BJ (cell line): ENCODE measurements around the gene IWS1. TPM values are rescaled to one million over a fixed set of nuclear protein-coding genes. Genes with fewer than 3 reads are reported as not detected.

Source experiments
- CTCF ChIA-PET: fragments of 350-600 bp; formaldehyde crosslinking; extraction: SDS; loops from one replicate; lab custom pipeline; 2021; ENCODE audit warnings: antibody characterized with exemption, inconsistent platforms; lab: Yijun Ruan, JAX
- POLR2A ChIA-PET: fragments of 300-600 bp; sonication (Branson Sonifier 250); formaldehyde crosslinking; extraction: SDS; loops from one replicate; lab custom pipeline; 2021; ENCODE audit warnings: antibody characterized with exemption; lab: Charles Lee
- DNase-seq: peaks from one replicate; pipeline ENCODE4 v3.0.0-alpha.2; 2011; ENCODE audit warnings: low read depth
- H3K27me3 ChIP-seq: 2 replicates; pipeline ENCODE4 v1.6.0; 2011; ENCODE audit warnings: low read length; ENCODE audit not compliant: control insufficient read depth, insufficient read depth
- H3K36me3 ChIP-seq: 2 replicates; pipeline ENCODE4 v1.5.1; 2011; ENCODE audit warnings: low read length; ENCODE audit not compliant: control insufficient read depth, insufficient read depth
- H3K4me3 ChIP-seq: 2 replicates; pipeline ENCODE4 v1.5.1; 2011; ENCODE audit warnings: low read depth, mild to moderate bottlenecking, control low read depth, low read length
- CTCF ChIP-seq: IDR thresholded peaks from 2 replicates; pipeline ENCODE4 v1.5.1; 2011; ENCODE audit warnings: low read depth, mild to moderate bottlenecking, control low read depth, inconsistent platforms, low read length, moderate library complexity; ENCODE audit not compliant: insufficient read depth
- polyA plus RNA-seq: library from polyadenylated mRNA; depleted of rRNA; stranded (reverse); fragments of >200 nt; gene quantifications from 2 replicates; pipeline ENCODE4 v1.2.3, GENCODE V29; 2011

The IWS1 gene
- polyA plus RNA-seq, 1 experiment: 23.9 TPM

GRCh38 chr2:127523269-127523939 lies 2.9 kb downstream of the IWS1 start:
- Histone ChIP-seq H3K27me3 (no peaks in the 10 kb centered on the region), H3K4me3 (no peak overlapping the region), H3K36me3 (peaks cover 3% of the 10 kb centered on the region)
- ChIA-PET POLR2A (no interaction called here), CTCF (no interaction called here)
- no peak for TF ChIP-seq CTCF
- DNase-seq: no peak

GRCh38 chr2:127520424-127520823 lies 5.9 kb downstream of the IWS1 start:
- POLR2A ChIA-PET: no interaction called here
- H3K36me3 ChIP-seq: peaks cover 3% of the 10 kb centered on the region
- no peaks in the 10 kb centered on the region for H3K27me3 ChIP-seq
- H3K4me3 ChIP-seq: no peak overlapping the region
- no peak for TF ChIP-seq CTCF
- CTCF ChIA-PET: no interaction called here
- DNase-seq: no peak

- no peaks in the 10 kb centered on the region for H3K27me3 ChIP-seq
- TF ChIP-seq CTCF: no peak
- POLR2A ChIA-PET: no interaction called here
- H3K36me3 ChIP-seq: peaks cover 6% of the 10 kb centered on the region
- no peak overlapping the region for H3K4me3 ChIP-seq
- CTCF ChIA-PET: no interaction called here
- no peak for DNase-seq
Observed at GRCh38 chr2:127517465-127517864, 8.8 kb downstream of the IWS1 start.

- peaks cover 5% of the 10 kb centered on the region for H3K36me3 ChIP-seq
Observed at GRCh38 chr2:127516041-127516762, 10.1 kb downstream of the IWS1 start.

More at GRCh38 chr2:127516041-127516762, 10.1 kb downstream of the IWS1 start:
- Histone ChIP-seq H3K4me3 (no peak overlapping the region), H3K27me3 (no peaks in the 10 kb centered on the region)
- POLR2A ChIA-PET: interaction anchor here (0.9 kb wide), 1 partner anchor 10 kb away, joined by 3 read pairs; the partner anchor contains the start of gene IWS1
- TF ChIP-seq CTCF: no peak
- no peak for DNase-seq
- CTCF ChIA-PET: interaction anchor here (1.0 kb wide), 1 partner anchor 75 kb away, joined by 3 read pairs; no protein-coding TSS in a partner anchor
